Trophoblast cell (in vitro differentiated cells and primary cell): Measurements from ENCODE around the gene CDK18.

Experiments
- DNase-seq, 2 donors: peaks; one replicate each; pipeline ENCODE4 v3.0.0-alpha.2; 2016
- H2AFZ ChIP-seq: 2 replicates; pipeline ENCODE4 v1.6.1; 2013; ENCODE audit warnings: low read length, moderate library complexity, mild to moderate bottlenecking; ENCODE audit not compliant: insufficient read depth, poor library complexity
- H2AK5ac ChIP-seq: 2 replicates; pipeline ENCODE4 v1.6.1; 2013; ENCODE audit warnings: mild to moderate bottlenecking, low read length
- H2BK120ac ChIP-seq: 2 replicates; pipeline ENCODE4 v1.6.1; 2013; ENCODE audit warnings: low read length, mild to moderate bottlenecking, moderate library complexity; ENCODE audit not compliant: insufficient read depth, poor library complexity
- H2BK12ac ChIP-seq: 2 replicates; pipeline ENCODE4 v1.6.1; 2013; ENCODE audit warnings: mild to moderate bottlenecking, low read length, moderate library complexity
- H2BK5ac ChIP-seq: 2 replicates; pipeline ENCODE4 v1.6.1; 2013; ENCODE audit warnings: low read length, low read depth, moderate library complexity, mild to moderate bottlenecking; ENCODE audit not compliant: poor library complexity
- H3K14ac ChIP-seq: 2 replicates; pipeline ENCODE4 v1.6.1; 2013; ENCODE audit warnings: mild to moderate bottlenecking, low read length
- H3K18ac ChIP-seq: 2 replicates; pipeline ENCODE4 v1.6.1; 2013; ENCODE audit warnings: mild to moderate bottlenecking, low read length
- H3K23ac ChIP-seq: 2 replicates; pipeline ENCODE4 v1.6.1; 2013; ENCODE audit warnings: low read length
- H3K27ac ChIP-seq: 2 replicates; pipeline ENCODE4 v1.5.1; 2013; ENCODE audit warnings: low read depth, mild to moderate bottlenecking, inconsistent platforms, low read length, moderate library complexity
- H3K27me3 ChIP-seq: 2 replicates; pipeline ENCODE4 v1.6.1; 2013; ENCODE audit warnings: inconsistent platforms, mild to moderate bottlenecking, low read length, moderate library complexity; ENCODE audit not compliant: insufficient read depth
- H3K36me3 ChIP-seq, 2 experiments: 1 replicate in 1 of 2; 2 replicates in 1 of 2; pipeline ENCODE4 v1.6.1; 2013; ENCODE audit warnings: low read length in 2 of 2, mild to moderate bottlenecking in 2 of 2, moderate library complexity in 1 of 2; ENCODE audit not compliant: insufficient read depth in 2 of 2, control insufficient read depth in 1 of 2
- H3K4ac ChIP-seq: 2 replicates; pipeline ENCODE4 v1.6.1; 2013; ENCODE audit warnings: low read depth, mild to moderate bottlenecking, low read length, moderate library complexity
- H3K4me1 ChIP-seq, 2 experiments: 1 replicate in 1 of 2; 2 replicates in 1 of 2; pipeline ENCODE4 v1.6.1; 2013; ENCODE audit warnings: low read length in 2 of 2, mild to moderate bottlenecking in 2 of 2, moderate library complexity in 1 of 2; ENCODE audit not compliant: insufficient read depth in 2 of 2, control insufficient read depth in 1 of 2
- H3K4me2 ChIP-seq: 2 replicates; pipeline ENCODE4 v1.6.1; 2013; ENCODE audit warnings: inconsistent platforms, mild to moderate bottlenecking, low read length, moderate library complexity
- H3K4me3 ChIP-seq: 2 replicates; pipeline ENCODE4 v1.5.1; 2013; ENCODE audit warnings: mild to moderate bottlenecking, low read depth, low read length, inconsistent platforms
- H3K79me1 ChIP-seq: one replicate; pipeline ENCODE4 v1.6.1; 2013; ENCODE audit warnings: low read length
- H3K79me2 ChIP-seq: 2 replicates; pipeline ENCODE4 v1.6.1; 2013; ENCODE audit warnings: low read length, mild to moderate bottlenecking; ENCODE audit not compliant: control insufficient read depth, insufficient read depth, poor library complexity
- H3K9ac ChIP-seq: 2 replicates; pipeline ENCODE4 v1.6.1; 2013; ENCODE audit warnings: mild to moderate bottlenecking, low read length
- H3K9me3 ChIP-seq: 2 replicates; pipeline ENCODE4 v1.6.1; 2013; ENCODE audit warnings: low read depth, mild to moderate bottlenecking, control low read depth, inconsistent platforms, low read length; ENCODE audit not compliant: insufficient read depth
- H4K12ac ChIP-seq: 2 replicates; pipeline ENCODE4 v1.6.1; 2013; ENCODE audit warnings: low read depth, mild to moderate bottlenecking, low read length, moderate library complexity
- H4K8ac ChIP-seq: 2 replicates; pipeline ENCODE4 v1.6.1; 2013; ENCODE audit warnings: low read depth, mild to moderate bottlenecking, low read length, moderate library complexity
- H4K91ac ChIP-seq: one replicate; pipeline ENCODE4 v1.6.1; 2013; ENCODE audit warnings: low read depth, mild to moderate bottlenecking, low read length, moderate library complexity
- WGBS: extraction: QIAGEN DNeasy Blood & Tissue Kit; methylation state at CpG from one replicate; pipeline ENCODE4 v1.1.7; 2013; ENCODE audit warnings: missing lambda C conversion rate; ENCODE audit not compliant: insufficient read length, insufficient coverage; ENCODE audit errors: extremely low coverage; 5-methylcytosine and 5-hydroxymethylcytosine counted together

CDK18 gene

DNA sequence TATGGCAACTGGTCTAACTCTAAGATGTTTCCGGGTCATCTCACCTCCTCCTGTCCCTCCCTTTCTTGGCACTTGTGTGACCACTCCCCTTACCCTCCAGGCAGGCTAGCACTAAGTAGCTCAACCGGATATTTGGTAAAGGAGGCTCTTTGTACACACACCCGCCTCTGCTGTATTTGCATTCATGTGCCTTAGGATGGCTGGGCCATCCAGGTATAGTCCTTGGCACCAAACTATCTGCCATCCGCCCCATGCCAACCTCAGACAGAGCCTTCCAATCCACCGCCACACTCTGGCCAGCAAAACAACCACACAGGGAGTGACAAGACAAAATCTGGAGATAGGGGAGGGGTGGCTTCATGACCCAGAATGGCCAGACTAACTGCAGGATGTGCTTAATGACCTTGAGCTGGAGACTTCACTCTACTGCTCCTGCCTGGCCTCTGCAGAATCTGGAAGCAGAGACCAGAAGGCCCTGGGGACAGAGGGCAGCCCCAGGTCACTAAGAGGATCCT, 59.5 kb downstream of the CDK18 start:
- Histone ChIP-seq H3K4ac (no peak overlapping the region), H2AK5ac (no peak overlapping the region), H4K8ac (no peak overlapping the region), H2BK120ac (no peak overlapping the region), H3K14ac (no peak overlapping the region), H3K27me3 (peaks cover 15% of the 10 kb centered on the region), H3K4me2 (no peak overlapping the region), H3K79me1 (no peaks in the 10 kb centered on the region), H3K9ac (no peak overlapping the region), H3K23ac (no peak overlapping the region), H3K36me3 (no peaks in the 10 kb centered on the region), H2BK12ac (no peak overlapping the region), H3K27ac (no peak overlapping the region), H3K79me2 (no peaks in the 10 kb centered on the region), H3K9me3 (peaks cover 2% of the 10 kb centered on the region), H3K18ac (no peak overlapping the region), H4K91ac (no peak overlapping the region), H2BK5ac (no peak overlapping the region), H3K4me1 (peaks cover 0 to 4% of the 10 kb centered on the region in 2 experiments), H2AFZ (no peak overlapping the region), H3K4me3 (no peak overlapping the region), H4K12ac (no peak overlapping the region)
- WGBS = no CpG with 5 or more reads among the region's 5 CpGs
- DNase-seq = no peak

DNA sequence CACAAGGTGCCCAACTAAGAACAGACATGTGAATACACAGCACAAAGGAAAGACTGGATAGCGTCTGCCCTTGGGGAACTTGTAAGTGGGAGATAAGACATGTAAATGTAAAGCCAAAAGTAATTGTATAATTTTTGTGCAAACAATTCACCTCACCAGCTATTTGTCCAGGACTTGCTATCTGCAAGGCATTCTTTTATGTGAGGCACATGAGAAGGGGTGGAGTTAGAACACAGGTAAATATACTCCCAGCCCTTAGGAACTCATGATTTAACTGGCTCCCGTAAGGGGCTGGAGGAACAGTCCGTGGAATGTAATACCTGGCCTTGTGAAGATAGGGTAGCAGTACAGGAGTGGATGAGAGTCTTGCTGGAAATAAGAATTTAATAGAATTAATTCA, 61.3 kb downstream of the CDK18 start:
- Histone ChIP-seq H2BK120ac (no peak overlapping the region), H3K14ac (no peak overlapping the region), H3K9me3 (peaks cover 2% of the 10 kb centered on the region), H3K4ac (no peak overlapping the region), H3K27me3 (peaks cover 25% of the 10 kb centered on the region), H4K91ac (no peak overlapping the region), H3K18ac (no peak overlapping the region), H2AK5ac (no peak overlapping the region), H3K4me2 (no peak overlapping the region), H3K79me2 (no peaks in the 10 kb centered on the region), H3K79me1 (no peaks in the 10 kb centered on the region), H3K23ac (no peak overlapping the region), H4K12ac (no peak overlapping the region), H4K8ac (no peak overlapping the region), H2AFZ (no peak overlapping the region), H2BK12ac (no peak overlapping the region), H3K36me3 (no peaks in the 10 kb centered on the region), H2BK5ac (no peak overlapping the region), H3K27ac (no peak overlapping the region), H3K4me1 (peaks cover 0 to 5% of the 10 kb centered on the region in 2 experiments), H3K9ac (no peak overlapping the region), H3K4me3 (no peak overlapping the region)
- DNase-seq = no peak
- no CpG with 5 or more reads among the region's 3 CpGs for WGBS

DNA sequence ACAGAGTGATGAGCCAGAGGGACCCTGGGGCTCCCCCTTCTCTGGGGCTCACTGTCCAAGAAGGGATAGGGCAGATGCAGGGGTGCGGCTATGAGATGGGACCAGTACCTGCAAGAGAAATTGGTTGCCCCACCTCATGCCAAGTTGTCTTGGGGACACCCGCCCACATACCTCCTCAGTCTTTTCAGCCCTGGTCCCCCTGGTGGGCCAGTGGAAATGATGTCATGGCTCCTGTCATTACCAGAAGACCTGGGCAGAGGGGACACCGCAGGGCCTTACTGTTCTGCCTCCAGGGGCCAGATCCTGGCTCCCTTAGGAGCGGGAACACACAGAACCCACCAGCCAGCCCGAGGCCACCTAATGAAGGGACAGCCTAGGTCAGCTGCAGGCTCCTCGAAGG, 63.2 kb downstream of the CDK18 start:
- Histone ChIP-seq H3K36me3 (no peaks in the 10 kb centered on the region), H3K79me2 (no peaks in the 10 kb centered on the region), H2BK120ac (no peak overlapping the region), H3K4ac (no peak overlapping the region), H2AK5ac (no peak overlapping the region), H3K27ac (no peak overlapping the region), H3K79me1 (no peaks in the 10 kb centered on the region), H2BK5ac (no peak overlapping the region), H2BK12ac (no peak overlapping the region), H2AFZ (no peak overlapping the region), H3K27me3 (peaks cover 32% of the 10 kb centered on the region), H3K9ac (no peak overlapping the region), H3K4me1 (peaks cover 0 to 5% of the 10 kb centered on the region in 2 experiments), H4K12ac (no peak overlapping the region), H3K9me3 (no peaks in the 10 kb centered on the region), H3K18ac (no peak overlapping the region), H3K14ac (no peak overlapping the region), H4K91ac (no peak overlapping the region), H3K23ac (no peak overlapping the region), H4K8ac (no peak overlapping the region), H3K4me3 (no peak overlapping the region), H3K4me2 (no peak overlapping the region)
- DNase-seq = no peak
- no CpG with 5 or more reads among the region's 6 CpGs for WGBS

DNA sequence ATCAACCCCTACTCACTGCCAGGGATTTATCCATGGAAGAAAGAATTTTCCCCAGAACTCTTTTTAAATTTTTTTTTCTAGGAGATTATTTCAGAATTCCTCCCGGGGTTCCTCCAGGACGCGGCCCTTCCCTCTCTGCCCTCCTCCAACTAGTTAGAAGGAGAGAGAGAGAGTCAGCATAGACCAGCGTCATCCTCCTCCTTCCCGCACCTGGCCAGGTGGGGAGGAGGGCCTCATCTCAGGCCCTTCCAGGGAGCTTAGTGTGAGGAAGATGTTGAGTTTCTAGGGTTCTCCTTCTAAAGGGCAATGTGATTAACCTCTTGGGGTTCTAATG, 63.6 kb downstream of the CDK18 start:
- Histone ChIP-seq H4K91ac (no peak overlapping the region), H3K4ac (no peak overlapping the region), H3K23ac (no peak overlapping the region), H3K4me1 (peaks cover 0 to 5% of the 10 kb centered on the region in 2 experiments), H3K9me3 (no peaks in the 10 kb centered on the region), H2BK120ac (no peak overlapping the region), H3K79me1 (no peaks in the 10 kb centered on the region), H3K9ac (no peak overlapping the region), H3K18ac (no peak overlapping the region), H3K4me2 (no peak overlapping the region), H3K27ac (no peak overlapping the region), H3K14ac (no peak overlapping the region), H2AFZ (no peak overlapping the region), H4K8ac (no peak overlapping the region), H3K27me3 (peaks cover 32% of the 10 kb centered on the region), H3K36me3 (no peaks in the 10 kb centered on the region), H4K12ac (no peak overlapping the region), H3K4me3 (no peak overlapping the region), H2AK5ac (no peak overlapping the region), H2BK5ac (no peak overlapping the region), H2BK12ac (no peak overlapping the region), H3K79me2 (no peaks in the 10 kb centered on the region)
- WGBS = no CpG with 5 or more reads among the region's 5 CpGs
- no peak for DNase-seq
